Stomach (tissue), 9 donors: ENCODE data around the gene SYNPO2. TPM values are rescaled to one million over a fixed set of nuclear protein-coding genes. Genes with fewer than 3 reads are reported as not detected.
A peak's percentile ranks its signal among the peaks of the same experiment; 100 is the strongest.

Experiments
- DNase-seq, 2 donors: peaks; one replicate each; pipeline versions ENCODE4 v3.0.0 to v3.0.0-alpha.2; 2013 to 2019
- H3K27ac ChIP-seq, 5 donors: fragments of 200-600 bp in 4 of 5; sonication (generic) in 4 of 5; one replicate each; pipeline ENCODE4 v1.5.1; 2013 to 2019; ENCODE audit warnings: mild to moderate bottlenecking in 1 of 5, moderate library complexity in 1 of 5
- H3K27me3 ChIP-seq, 3 donors: fragments of 200-600 bp; sonication (generic); one replicate each; pipeline ENCODE4 v1.5.1; 2017 to 2019; ENCODE audit warnings: mixed run types in 1 of 3
- H3K36me3 ChIP-seq, 4 donors: fragments of 200-600 bp; sonication (generic); 1 replicate in 3 of 4; 2 replicates in 1 of 4; pipeline ENCODE4 v1.5.1; 2016 to 2019
- H3K4me1 ChIP-seq, 4 donors: fragments of 200-600 bp; sonication (generic); one replicate each; pipeline ENCODE4 v1.5.1; 2016 to 2019
- H3K4me3 ChIP-seq, 4 donors: fragments of 200-600 bp; sonication (generic) in 3 of 4; one replicate each; pipeline ENCODE4 v1.5.1; 2016 to 2019; ENCODE audit warnings: mild to moderate bottlenecking in 1 of 4
- H3K9me3 ChIP-seq, 4 donors: fragments of 200-600 bp; sonication (generic); one replicate each; pipeline ENCODE4 v1.5.1; 2016 to 2019
- CTCF ChIP-seq, 7 experiments: fragments of 450-650 bp in 4 of 7; fragments of 200-600 bp in 3 of 7; sonication (generic) in 3 of 7; IDR thresholded peaks; one replicate each; pipeline ENCODE4 v1.5.1; 2016 to 2019; ENCODE audit warnings: antibody characterized with exemption in 7 of 7, control low read depth in 2 of 7, mild to moderate bottlenecking in 1 of 7
- EP300 ChIP-seq: sonication (generic); formaldehyde crosslinking; IDR thresholded peaks from one replicate; pipeline ENCODE4 v1.6.1; 2017; ENCODE audit warnings: antibody characterized with exemption
- POLR2A ChIP-seq, 4 donors: fragments of 450-650 bp; IDR thresholded peaks; one replicate each; pipeline ENCODE4 v1.6.1; 2016; ENCODE audit warnings: antibody characterized with exemption in 4 of 4, control low read depth in 2 of 4, mild to moderate bottlenecking in 1 of 4, moderate library complexity in 1 of 4
- POLR2AphosphoS5 ChIP-seq, 3 donors: sonication (generic); formaldehyde crosslinking; IDR thresholded peaks; one replicate each; pipeline ENCODE4 v1.6.1; 2016; ENCODE audit warnings: antibody characterized with exemption in 3 of 3
- WGBS, 5 donors: extraction: QIAGEN DNeasy Blood & Tissue Kit in 3 of 5; methylation state at CpG; one replicate each; pipeline versions ENCODE4 v1.1.5 to v1.1.7; 2013 to 2018; 5-methylcytosine and 5-hydroxymethylcytosine counted together
- intact Hi-C: fragments of 100-400 bp; cut with DNase I; formaldehyde crosslinking; loops from one replicate; pipeline ENCODE4 v1.15.1; 2023; ENCODE audit warnings: low total_unique reads
- polyA plus RNA-seq, 3 donors: library from polyadenylated mRNA; stranded (reverse); fragments of 200-250 nt; gene quantifications; one replicate each; pipeline ENCODE4 v1.2.3, GENCODE V29; 2013
- total RNA-seq, 5 donors: library from RNA; depleted of rRNA; stranded (reverse); fragments of >200 nt; gene quantifications; one replicate each; pipeline versions ENCODE4 v1.1.0 to v1.2.3, GENCODE V29; 2014 to 2016
- donor health status: healthy with polysubstance abuse.
- donor health status: Bipolar disorder and iron deficiency.
- donor health status: healthy.

Gene SYNPO2
- total and polyA plus RNA-seq, 8 donors: 24.8 to 644 (median 150) TPM

GRCh38 chr4:118858779-118859178 lies 29.9 kb upstream of the SYNPO2 start:
- WGBS, 5 donors: 81 to 93% (median 93%) methylated on average over 2 of the region's 2 CpGs
- intact Hi-C loops: no loop called here
- H3K4me1 ChIP-seq: no peaks in the 10 kb centered on the region
- no peak overlapping the region for H3K27ac ChIP-seq
- no peaks in the 10 kb centered on the region for H3K27me3 ChIP-seq
- TF ChIP-seq POLR2A (IDR thresholded peaks at IDR 0.05): no peak
- no peak for TF ChIP-seq POLR2AphosphoS5 (IDR thresholded peaks at IDR 0.05)
- TF ChIP-seq CTCF (IDR thresholded peaks at IDR 0.05): no peak
- no peak for TF ChIP-seq EP300
- H3K36me3 ChIP-seq: no peaks in the 10 kb centered on the region
- DNase-seq: no peak
- no peaks in the 10 kb centered on the region for H3K9me3 ChIP-seq
- H3K4me3 ChIP-seq: no peak overlapping the region

GRCh38 chr4:118865091-118865708 lies 23.5 kb upstream of the SYNPO2 start:
- Histone ChIP-seq H3K36me3 (no peaks in the 10 kb centered on the region), H3K9me3 (no peaks in the 10 kb centered on the region), H3K4me3 (no peak overlapping the region), H3K4me1 (peaks cover 0 to 11% (median 0%) of the 10 kb centered on the region in 4 donors), H3K27ac (no peak overlapping the region), H3K27me3 (no peaks in the 10 kb centered on the region)
- peak; percentile 52 to 74 for DNase-seq
- TF ChIP-seq EP300 (no peak), POLR2AphosphoS5 (IDR thresholded peaks at IDR 0.05) (peak in 1 of 3 donors; percentile 24), CTCF (IDR thresholded peaks at IDR 0.05) (peak in 5 of 7 experiments; percentile 40 to 58 (median 51)), POLR2A (IDR thresholded peaks at IDR 0.05) (no peak)
- intact Hi-C loops: loop anchor here (10.0 kb wide), 1 partner anchor 90 kb away; no protein-coding TSS in a partner anchor
- 10 to 18% (median 14%) methylated on average over 5 of the region's 5 CpGs for WGBS, 5 donors

GRCh38 chr4:118866442-118866841 lies 22.2 kb upstream of the SYNPO2 start:
- Histone ChIP-seq H3K27me3 (no peaks in the 10 kb centered on the region), H3K36me3 (no peaks in the 10 kb centered on the region), H3K27ac (no peak overlapping the region), H3K4me3 (no peak overlapping the region), H3K4me1 (peaks cover 0 to 15% (median 0%) of the 10 kb centered on the region in 4 donors), H3K9me3 (no peaks in the 10 kb centered on the region)
- DNase-seq: no peak
- intact Hi-C loops: loop anchor here (10.0 kb wide), 1 partner anchor 92 kb away; no protein-coding TSS in a partner anchor
- no peak for TF ChIP-seq CTCF (IDR thresholded peaks at IDR 0.05)
- TF ChIP-seq EP300: no peak
- no peak for TF ChIP-seq POLR2A (IDR thresholded peaks at IDR 0.05)
- TF ChIP-seq POLR2AphosphoS5 (IDR thresholded peaks at IDR 0.05): no peak
- WGBS, 5 donors: 62 to 93% (median 78%) methylated on average over 1 of the region's 1 CpG

- Histone ChIP-seq H3K4me1 (peaks cover 0 to 15% (median 0%) of the 10 kb centered on the region in 4 donors), H3K27me3 (no peaks in the 10 kb centered on the region), H3K27ac (no peak overlapping the region), H3K4me3 (no peak overlapping the region), H3K9me3 (no peaks in the 10 kb centered on the region), H3K36me3 (no peaks in the 10 kb centered on the region)
- TF ChIP-seq POLR2AphosphoS5 (IDR thresholded peaks at IDR 0.05): no peak
- intact Hi-C loops: loop anchor here (10.0 kb wide), 1 partner anchor 93 kb away; no protein-coding TSS in a partner anchor
- DNase-seq: no peak
- 77 to 96% (median 88%) methylated on average over 3 of the region's 3 CpGs for WGBS, 5 donors
Measured at GRCh38 chr4:118867311-118868067, 21.2 kb upstream of the SYNPO2 start.
